Measurements from ENCODE around the gene TPCN1. TPM values are rescaled to one million over a fixed set of nuclear protein-coding genes. Genes with fewer than 3 reads are reported as not detected.
A peak's percentile ranks its signal among the peaks of the same experiment; 100 is the strongest.

TPCN1 gene
- total RNA-seq, 1 experiment from 2014 or later, result 32.7 TPM

- Mint-ChIP-seq H3K36me3 (peaks cover 15% of the 10 kb centered on the region; the same call in 1 of the 2 replicates), H3K27me3 (ENCODE audit: low read depth) (no peaks in the 10 kb centered on the region), H3K27ac (peak overlapping the region; percentile 19; the same call in 1 of the 2 replicates), H3K4me3 (no peak overlapping the region), H3K4me1 (peaks cover 15% of the 10 kb centered on the region), H3K9me3 (no peaks in the 10 kb centered on the region)
- no peak for ATAC-seq
- TF ChIP-seq ERG (CRISPR knock-in tag; IDR thresholded peaks at IDR 0.05) (no peak), GRHL2 (CRISPR knock-in tag; IDR thresholded peaks at IDR 0.05; ENCODE audit: insufficient replicate concordance, severe bottlenecking) (no peak), TEAD4 (CRISPR knock-in tag; IDR thresholded peaks at IDR 0.05) (no peak), PRRX2 (CRISPR knock-in tag; IDR thresholded peaks at IDR 0.05) (no peak), E2F5 (CRISPR knock-in tag; IDR thresholded peaks at IDR 0.05) (no peak), ZBTB21 (CRISPR knock-in tag; IDR thresholded peaks at IDR 0.05; ENCODE audit: borderline replicate concordance) (no peak)
- TF ChIP-seq, protein P1, sequence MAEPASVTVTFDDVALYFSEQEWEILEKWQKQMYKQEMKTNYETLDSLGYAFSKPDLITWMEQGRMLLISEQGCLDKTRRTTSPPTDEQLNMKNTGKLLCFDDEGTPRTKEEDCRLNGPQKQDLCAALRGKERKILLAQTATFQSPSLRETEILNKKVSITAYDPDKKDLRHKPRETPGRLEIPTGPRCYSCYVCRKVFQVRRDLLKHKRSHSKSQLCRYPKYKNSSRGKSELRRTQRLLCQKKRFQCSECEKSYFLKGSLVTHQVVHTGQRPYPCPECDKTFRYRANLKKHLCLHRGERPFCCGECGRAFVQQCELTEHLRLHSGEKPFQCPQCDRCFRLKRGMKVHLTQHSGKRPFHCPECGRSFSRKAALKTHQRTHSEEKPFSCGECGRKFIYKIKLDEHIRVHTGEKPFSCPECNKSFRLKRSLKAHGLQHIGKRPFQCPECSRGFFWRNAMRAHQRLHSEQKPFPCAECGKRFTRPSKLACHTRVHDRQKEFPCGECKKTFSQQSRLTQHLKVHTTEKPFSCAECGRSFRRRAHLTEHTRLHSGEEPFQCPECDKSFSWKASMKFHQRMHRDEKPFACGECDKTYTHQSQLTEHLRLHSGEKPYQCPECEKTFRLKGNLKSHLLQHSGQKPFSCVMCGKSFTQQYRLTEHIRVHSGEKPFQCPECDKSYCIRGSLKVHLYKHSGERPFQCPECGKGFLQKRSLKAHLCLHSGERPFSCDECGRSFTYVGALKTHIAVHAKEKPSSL (CRISPR knock-in tag; conservative IDR thresholded peaks at IDR 0.05), result no peak
- ChIA-PET POLR2A (no interaction called here), CTCF (no interaction called here)
- DNase-seq (ENCODE audit: low spot score), result no peak
Observed at GRCh38 chr12:113296557-113297213, 75.4 kb downstream of the TPCN1 start.

- H3K4me3 Mint-ChIP-seq, result no peak overlapping the region
- no peaks in the 10 kb centered on the region for H3K9me3 Mint-ChIP-seq
- H3K36me3 Mint-ChIP-seq, result peaks cover 12% of the 10 kb centered on the region; the same call in 1 of the 2 replicates
- H3K4me1 Mint-ChIP-seq, result peaks cover 21% of the 10 kb centered on the region
- DNase-seq (ENCODE audit: low spot score) (no peak), ATAC-seq (no peak)
- H3K27me3 Mint-ChIP-seq (ENCODE audit: low read depth), result no peaks in the 10 kb centered on the region
- CTCF ChIA-PET, result no interaction called here
- POLR2A ChIA-PET, result no interaction called here
- H3K27ac Mint-ChIP-seq, result no peak overlapping the region
- TF ChIP-seq MYBL2 (CRISPR knock-in tag; IDR thresholded peaks at IDR 0.05) (no peak), ZNF263 (CRISPR knock-in tag; IDR thresholded peaks at IDR 0.05; ENCODE audit: low read depth) (no peak), ZBTB43 (CRISPR knock-in tag; IDR thresholded peaks at IDR 0.05) (no peak), NR3C1 (CRISPR knock-in tag; conservative IDR thresholded peaks at IDR 0.05; ENCODE audit: low read depth) (no peak), ATF1 (CRISPR knock-in tag; IDR thresholded peaks at IDR 0.05) (no peak), RELA (CRISPR knock-in tag; IDR thresholded peaks at IDR 0.05; ENCODE audit: borderline replicate concordance) (no peak), OVOL2 (CRISPR knock-in tag; IDR thresholded peaks at IDR 0.05; ENCODE audit: borderline replicate concordance) (no peak), JUN (CRISPR knock-in tag; IDR thresholded peaks at IDR 0.05) (no peak), CREB1 (CRISPR knock-in tag; IDR thresholded peaks at IDR 0.05) (no peak), RORB (CRISPR knock-in tag; IDR thresholded peaks at IDR 0.05) (no peak), ZNF671 (CRISPR knock-in tag; IDR thresholded peaks at IDR 0.05) (no peak)
- TF ChIP-seq, protein P2, sequence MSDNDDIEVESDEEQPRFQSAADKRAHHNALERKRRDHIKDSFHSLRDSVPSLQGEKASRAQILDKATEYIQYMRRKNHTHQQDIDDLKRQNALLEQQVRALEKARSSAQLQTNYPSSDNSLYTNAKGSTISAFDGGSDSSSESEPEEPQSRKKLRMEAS (CRISPR knock-in tag; IDR thresholded peaks at IDR 0.05), result no peak
- TF ChIP-seq, protein P1 (CRISPR knock-in tag; conservative IDR thresholded peaks at IDR 0.05), result no peak
Observed at GRCh38 chr12:113297214-113297587, 75.9 kb downstream of the TPCN1 start.
